Measurements from ENCODE around the gene TAF1L.
A peak's percentile ranks its signal among the peaks of the same experiment; 100 is the strongest.
"Not testable (repeated sequence)": the region's sequence is repeated elsewhere in the genome, so short reads cannot be mapped to it uniquely, and the experiment has no call there.

The TAF1L gene

GRCh38 chr9:32635362-32635761 lies at the start of gene TAF1L:
Gene TAF1L, minus strand, starts transcription at chr9:32635669. Its CDS starts 90 bp downstream, at chr9:32635579.
- DNase-seq (ENCODE audit: low read depth), result no peak

GRCh38 chr9:32681751-32682150 lies 46.3 kb upstream of the TAF1L start:
- no peak for DNase-seq (ENCODE audit: low read depth)

- no peak for DNase-seq (ENCODE audit: low read depth)
These were observed 42.5 kb upstream of the TAF1L start for GRCh38 chr9:32677931-32678330.

GRCh38 chr9:32672469-32672868 lies 37.0 kb upstream of the TAF1L start:
- peak; percentile 34 for DNase-seq (ENCODE audit: low read depth)

GRCh38 chr9:32671333-32671732 lies 35.9 kb upstream of the TAF1L start:
- no peak for DNase-seq (ENCODE audit: low read depth)

- peak; percentile 12 for DNase-seq (ENCODE audit: low read depth)
These were observed 29.6 kb upstream of the TAF1L start for GRCh38 chr9:32665101-32665500.

GRCh38 chr9:32663741-32664140 lies 28.3 kb upstream of the TAF1L start:
- no peak for DNase-seq (ENCODE audit: low read depth)

GRCh38 chr9:32647671-32648070 lies 12.2 kb upstream of the TAF1L start:
- no peak for DNase-seq (ENCODE audit: low read depth)

- peak; percentile 62 for DNase-seq (ENCODE audit: low read depth)
These were observed 9.2 kb upstream of the TAF1L start for GRCh38 chr9:32644698-32645097.

GRCh38 chr9:32633151-32633550 lies 2.3 kb downstream of the TAF1L start:
- DNase-seq (ENCODE audit: low read depth), result not testable (repeated sequence)

- DNase-seq (ENCODE audit: low read depth), result no peak
These were observed 3.5 kb downstream of the TAF1L start for GRCh38 chr9:32631991-32632390.

- no peak for DNase-seq (ENCODE audit: low read depth)
These were observed 8.0 kb downstream of the TAF1L start for GRCh38 chr9:32627394-32627954.

GRCh38 chr9:32625320-32625719 lies 10.1 kb downstream of the TAF1L start:
- DNase-seq (ENCODE audit: low read depth), result no peak

GRCh38 chr9:32622948-32623347 lies 12.5 kb downstream of the TAF1L start:
- no peak for DNase-seq (ENCODE audit: low read depth)

GRCh38 chr9:32618261-32618660 lies 17.2 kb downstream of the TAF1L start:
- DNase-seq (ENCODE audit: low read depth), result no peak

GRCh38 chr9:32606811-32607210 lies 28.7 kb downstream of the TAF1L start:
- DNase-seq (ENCODE audit: low read depth), result no peak

GRCh38 chr9:32603914-32604852 lies 31.3 kb downstream of the TAF1L start:
- DNase-seq (ENCODE audit: low read depth), result no peak

GRCh38 chr9:32599021-32599420 lies 36.4 kb downstream of the TAF1L start:
- not testable (repeated sequence) for DNase-seq (ENCODE audit: low read depth)

- no peak for DNase-seq (ENCODE audit: low read depth)
These were observed 38.5 kb downstream of the TAF1L start for GRCh38 chr9:32596936-32597335.

- DNase-seq (ENCODE audit: low read depth), result no peak
These were observed 39.2 kb downstream of the TAF1L start for GRCh38 chr9:32596096-32596865.

GRCh38 chr9:32590898-32591297 lies 44.6 kb downstream of the TAF1L start:
- no peak for DNase-seq (ENCODE audit: low read depth)

- DNase-seq (ENCODE audit: low read depth), result no peak
These were observed 45.0 kb downstream of the TAF1L start for GRCh38 chr9:32590476-32590875.

Data from HS-27A (cell line).